GM21723 (cell line): ENCODE measurements around the gene SCGB1C1.
A peak's percentile ranks its signal among the peaks of the same experiment; 100 is the strongest.
"Not testable (repeated sequence)": the region's sequence is repeated elsewhere in the genome, so short reads cannot be mapped to it uniquely, and the experiment has no call there.

Experiments
- ATAC-seq: cut with Tn5 transposase; IDR thresholded peaks from one replicate; pipeline ENCODE4 v1.9.1; 2021; ENCODE audit warnings: mild to moderate bottlenecking, moderate library complexity; ENCODE audit not compliant: unreplicated experiment

SCGB1C1 gene

DNA sequence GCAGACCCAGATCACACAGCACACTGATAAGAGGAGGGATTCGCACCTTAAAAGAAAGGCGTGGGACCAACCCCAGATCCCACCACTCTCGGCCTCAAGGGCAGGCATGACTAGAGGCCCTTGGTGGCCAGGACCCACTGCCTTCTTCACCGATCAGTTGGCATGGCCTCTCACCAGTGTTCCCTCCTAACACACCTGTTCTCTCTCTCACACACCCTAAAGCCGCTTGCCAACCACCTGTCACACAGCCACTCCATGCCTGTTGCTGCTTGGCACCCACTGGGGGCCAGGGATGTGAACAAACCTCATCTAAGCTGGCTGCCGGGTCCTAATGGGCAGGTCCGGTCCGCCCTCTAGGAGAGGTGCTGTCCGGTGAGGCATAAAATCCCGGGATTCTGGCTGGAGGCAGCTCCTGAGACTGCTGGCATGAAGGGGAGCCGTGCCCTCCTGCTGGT lies at the start of gene SCGB1C1:
TSS of gene SCGB1C1 (plus strand) at position 405 of the 455 bp plus-strand sequence. CDS start at position 427, 22 bp downstream.
- ATAC-seq: not testable (repeated sequence)

DNA sequence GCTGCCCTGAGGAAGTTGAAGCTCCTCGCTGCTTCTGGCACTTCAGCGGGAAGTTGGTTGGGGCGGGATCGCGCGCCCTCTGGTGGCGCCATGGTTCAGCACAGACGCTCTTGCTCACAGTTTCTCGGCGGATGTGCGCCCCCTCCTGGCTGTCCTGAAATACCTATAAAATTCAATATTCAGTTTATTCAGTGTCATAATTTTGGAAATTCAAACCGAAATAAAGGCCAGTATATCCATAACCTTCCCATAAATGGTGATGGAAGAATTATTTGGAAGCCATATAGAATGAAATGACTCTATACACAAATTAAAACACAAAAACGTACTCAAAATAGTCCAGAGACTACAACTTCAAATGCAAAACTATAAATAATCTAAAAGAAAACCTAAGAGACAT lies 12.6 kb upstream of the SCGB1C1 start:
- not testable (repeated sequence) for ATAC-seq

DNA sequence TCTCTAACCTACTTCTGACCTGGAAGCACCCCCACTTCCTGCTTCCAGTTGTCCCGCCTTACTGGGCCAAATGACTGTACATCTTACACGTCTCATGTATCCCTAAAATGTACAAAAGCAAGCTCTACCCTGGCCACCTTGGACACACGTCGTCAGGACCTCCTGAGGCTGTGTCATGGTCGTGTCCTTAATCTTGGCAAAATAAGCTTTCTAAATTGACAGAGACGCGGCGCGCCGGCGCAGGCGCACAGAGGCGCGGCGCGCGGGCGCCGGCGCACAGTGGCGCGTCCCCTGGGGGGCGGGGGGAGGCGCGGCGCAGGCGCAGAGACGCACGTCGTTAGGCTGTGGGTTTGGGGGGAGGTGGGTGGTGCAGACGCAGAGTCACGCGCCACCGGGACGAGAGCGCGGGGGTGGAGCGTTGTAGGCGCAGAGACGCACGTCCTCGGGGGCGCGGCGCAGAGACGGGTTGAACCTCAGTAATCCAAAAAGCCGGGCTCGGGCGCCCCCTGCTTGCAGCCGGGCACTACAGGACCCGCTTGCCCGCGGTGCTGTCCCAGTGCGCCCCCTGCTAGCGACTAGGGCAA lies 3.6 kb upstream of the SCGB1C1 start:
- peak; percentile 8 for ATAC-seq

DNA sequence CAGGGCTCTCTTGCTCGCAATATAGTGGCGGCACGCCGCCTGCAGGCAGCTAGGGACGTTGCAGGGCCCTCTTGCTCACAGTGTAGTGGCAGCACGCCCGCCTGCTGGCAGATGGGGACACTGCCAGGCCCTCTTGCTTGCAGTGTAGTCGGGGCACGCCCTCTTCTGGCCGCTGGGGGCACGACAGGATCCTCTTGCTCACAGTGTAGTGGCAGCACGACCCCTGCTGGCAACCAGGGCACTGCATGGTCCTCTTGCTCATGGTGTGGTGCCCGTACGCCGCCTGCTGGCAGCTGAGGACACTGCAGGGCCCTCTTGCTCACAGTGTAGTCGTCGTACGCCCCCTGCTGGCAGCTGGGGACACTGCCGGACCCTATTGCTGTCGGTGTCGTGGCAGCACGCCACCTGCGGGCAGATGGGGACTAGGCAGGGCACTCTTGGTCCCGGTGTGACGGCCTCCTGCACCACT lies 3.0 kb upstream of the SCGB1C1 start:
- peak; percentile 65 for ATAC-seq

DNA sequence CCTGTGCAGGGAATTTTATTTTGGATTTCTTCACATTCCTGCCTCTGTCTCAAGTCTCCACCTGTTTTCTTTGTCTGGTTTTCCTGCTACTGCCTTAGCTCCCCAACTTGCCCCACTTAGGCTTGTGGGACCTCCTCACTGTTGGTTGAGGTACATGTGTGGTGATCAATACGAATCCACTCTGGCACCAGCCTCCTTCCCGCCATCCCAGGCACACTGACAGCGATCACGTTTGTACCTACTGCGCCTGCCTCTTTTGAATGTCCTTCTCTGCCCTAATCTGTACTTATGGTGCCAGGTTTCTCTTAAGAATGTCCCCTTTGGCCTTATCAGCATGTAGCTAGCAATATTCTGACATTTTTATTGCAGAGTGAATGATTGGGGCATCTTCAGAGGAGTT lies 2.3 kb upstream of the SCGB1C1 start:
- not testable (repeated sequence) for ATAC-seq

DNA sequence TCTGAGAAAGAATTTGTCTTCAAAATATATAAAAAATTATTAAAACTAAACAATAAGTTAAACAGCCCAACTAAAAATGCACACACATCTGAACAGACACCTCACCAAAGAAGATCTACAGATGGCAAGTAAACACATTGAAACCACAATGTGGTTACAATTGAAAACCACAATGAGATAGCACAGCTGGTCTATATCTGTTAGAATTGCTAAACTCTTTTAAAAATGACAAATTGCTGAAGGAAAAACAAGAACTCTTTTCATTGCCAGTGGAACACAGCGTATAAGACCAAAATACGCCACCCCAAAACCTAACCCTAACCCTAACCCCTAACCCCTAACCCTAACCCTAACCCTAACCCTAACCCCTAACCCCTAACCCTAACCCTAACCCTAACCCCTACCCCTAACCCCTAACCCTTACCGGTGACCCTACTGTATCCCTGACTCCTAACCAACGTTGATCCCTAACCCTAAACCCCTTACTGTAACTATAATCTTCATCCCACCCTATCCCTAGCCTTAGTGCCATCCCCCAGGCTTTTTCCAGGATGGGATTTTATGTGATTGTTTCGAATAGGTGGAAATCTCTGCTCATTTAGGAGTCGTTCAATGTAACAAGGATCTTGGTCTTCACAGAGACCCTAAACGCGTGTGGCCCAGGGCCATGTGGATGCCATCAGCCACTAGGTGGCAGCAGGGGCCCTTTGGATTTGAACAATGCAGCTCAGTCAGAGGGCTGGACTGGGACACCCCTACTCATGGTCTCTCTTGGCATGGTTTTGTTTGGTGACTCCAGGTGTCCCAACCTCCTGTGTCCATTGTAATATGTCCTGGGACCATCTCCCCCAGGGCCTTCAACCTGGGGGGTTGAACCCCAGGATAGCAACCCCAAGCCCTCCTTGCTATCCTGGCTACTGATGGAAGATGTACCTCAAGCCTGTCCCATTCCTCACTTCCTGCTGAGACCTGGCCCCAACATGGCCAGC lies 1.1 kb upstream of the SCGB1C1 start:
- not testable (repeated sequence) for ATAC-seq

DNA sequence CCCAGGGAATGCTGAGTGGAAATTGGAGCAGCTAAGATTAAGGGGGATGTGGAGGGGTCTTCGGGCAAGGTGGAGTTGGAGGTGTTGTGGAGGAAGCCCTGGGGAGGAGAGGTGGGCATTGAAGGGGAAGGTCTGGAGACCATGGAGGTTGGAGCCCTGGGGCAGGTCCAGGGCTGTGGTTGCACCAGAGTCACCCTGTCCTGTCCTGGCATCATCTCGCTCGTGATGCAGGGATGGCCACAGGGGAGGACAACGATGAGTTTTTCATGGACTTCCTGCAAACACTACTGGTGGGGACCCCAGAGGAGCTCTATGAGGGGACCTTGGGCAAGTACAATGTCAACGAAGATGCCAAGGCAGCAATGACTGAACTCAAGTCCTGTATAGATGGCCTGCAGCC lies 603 bp downstream of the SCGB1C1 start:
- ATAC-seq: not testable (repeated sequence)

DNA sequence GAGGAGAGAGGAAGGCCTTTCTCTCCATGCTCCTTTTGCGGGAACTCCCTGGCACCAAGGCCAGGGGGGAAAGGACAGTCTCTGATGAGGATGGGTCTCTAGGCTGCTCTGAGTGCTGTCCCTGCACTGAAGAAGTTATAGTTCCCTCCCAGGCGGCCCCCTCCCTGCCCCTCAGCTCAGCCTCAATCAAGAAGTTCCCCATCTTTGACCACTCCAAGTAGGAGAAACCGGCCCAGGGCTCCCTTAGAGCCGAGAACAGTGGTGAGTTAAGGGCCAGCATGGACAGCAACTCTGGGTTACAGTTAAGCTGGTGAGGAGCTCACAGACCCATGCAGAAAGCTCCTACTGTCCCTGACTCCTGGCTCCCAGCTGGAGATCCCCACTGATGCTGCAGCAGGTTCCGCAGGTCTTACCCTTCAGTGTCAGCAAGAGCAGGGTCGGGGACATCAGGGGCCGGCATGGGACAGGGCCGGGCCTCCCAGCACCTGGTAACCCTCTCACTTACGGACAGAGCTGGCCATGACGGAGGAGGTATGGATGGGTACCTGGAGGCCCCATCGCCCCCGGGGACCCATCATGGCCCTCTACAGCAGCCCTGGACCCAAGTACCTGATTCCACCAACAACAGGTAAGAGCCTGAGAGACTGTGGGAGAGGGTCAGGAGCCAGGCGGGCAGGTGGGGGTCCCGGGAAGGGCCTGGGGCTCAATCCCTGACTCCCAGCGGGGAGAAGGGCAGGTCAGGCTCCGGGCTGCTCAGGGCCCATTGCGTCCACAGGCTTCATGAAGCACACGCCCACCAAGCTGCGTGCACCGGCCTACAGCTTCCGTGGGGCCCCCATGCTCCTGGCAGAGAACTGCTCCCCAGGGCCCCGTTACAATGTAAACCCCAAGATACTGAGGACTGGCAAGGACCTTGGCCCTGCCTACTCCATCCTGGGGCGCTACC lies 4.2 kb downstream of the SCGB1C1 start:
- no peak for ATAC-seq

DNA sequence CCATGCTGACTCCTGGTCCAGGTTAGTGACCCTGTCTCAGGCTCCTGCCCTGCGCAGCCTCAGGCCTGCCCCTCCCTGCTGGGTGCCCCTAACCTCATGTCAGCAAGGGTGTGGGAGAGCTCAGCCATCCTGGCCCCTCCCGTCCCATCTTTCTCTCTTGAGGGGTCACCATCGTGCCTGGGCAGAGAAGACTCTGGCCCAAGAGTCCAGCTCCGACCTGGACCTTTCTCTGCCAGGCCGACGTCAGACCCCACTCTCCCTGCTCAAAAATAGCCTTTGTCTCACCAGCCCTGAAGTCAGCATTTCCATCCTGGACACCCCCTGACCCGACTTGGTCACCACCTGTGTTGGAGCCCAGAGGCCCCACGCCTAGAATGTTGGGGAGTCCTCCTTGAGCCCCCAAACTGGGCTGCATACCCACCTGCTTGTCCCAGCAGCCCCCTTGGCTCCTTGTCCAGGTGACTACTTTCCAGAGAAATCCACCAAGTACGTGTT lies 4.9 kb downstream of the SCGB1C1 start:
- no peak for ATAC-seq

DNA sequence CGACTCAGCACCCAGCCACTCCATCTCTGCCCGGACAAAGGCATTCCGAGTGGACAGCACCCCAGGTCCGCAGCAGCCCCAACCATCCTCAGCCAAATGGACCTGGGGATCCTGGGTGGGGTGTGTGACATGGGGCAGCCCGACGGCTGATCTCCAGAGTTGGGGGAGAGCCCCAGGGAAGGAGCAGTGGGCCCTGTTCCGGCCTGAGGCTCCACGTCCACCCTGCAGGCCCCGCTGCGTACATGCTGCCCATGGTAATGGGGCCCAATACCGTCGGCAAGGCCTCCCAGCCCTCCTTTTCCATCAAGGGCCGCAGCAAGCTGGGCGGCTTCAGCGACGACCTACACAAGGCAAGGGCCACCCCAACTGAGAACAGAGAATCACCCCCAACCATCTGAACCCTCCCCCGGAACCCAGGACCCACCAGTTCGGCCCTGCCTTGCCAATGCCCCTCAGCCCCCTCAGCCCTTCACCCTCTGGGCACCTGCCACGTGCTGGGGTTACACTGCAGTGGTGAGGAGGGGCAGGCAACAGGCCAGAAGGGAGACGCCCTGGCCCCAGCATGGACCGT lies 5.4 kb downstream of the SCGB1C1 start:
- ATAC-seq: no peak

DNA sequence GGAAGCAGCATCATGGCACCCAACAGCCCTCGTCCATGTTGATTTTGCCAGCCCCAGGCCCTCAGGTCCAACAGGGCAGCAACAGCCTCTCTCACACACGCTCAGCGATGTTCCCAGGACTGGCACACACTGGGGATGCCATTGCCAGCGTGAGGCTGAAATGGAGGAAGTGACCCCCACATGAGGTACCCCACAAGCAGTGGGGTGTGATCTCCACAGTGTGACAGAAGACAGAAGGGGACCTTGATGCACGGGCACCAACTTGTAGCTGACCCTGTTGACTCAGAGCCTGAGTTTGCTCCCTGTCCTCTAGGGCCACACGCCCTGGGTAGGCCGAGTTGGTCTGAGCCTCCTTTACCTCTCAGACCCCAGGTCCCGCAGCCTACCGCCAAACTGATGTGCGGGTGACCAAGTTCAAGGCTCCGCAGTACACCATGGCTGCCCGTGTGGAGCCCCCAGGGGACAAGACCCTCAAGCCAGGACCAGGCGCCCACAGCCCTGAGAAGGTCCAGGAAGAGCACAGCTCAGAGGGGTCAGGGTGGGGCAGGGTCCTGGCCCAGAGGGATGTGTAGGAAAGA lies 6.2 kb downstream of the SCGB1C1 start:
- no peak for ATAC-seq

DNA sequence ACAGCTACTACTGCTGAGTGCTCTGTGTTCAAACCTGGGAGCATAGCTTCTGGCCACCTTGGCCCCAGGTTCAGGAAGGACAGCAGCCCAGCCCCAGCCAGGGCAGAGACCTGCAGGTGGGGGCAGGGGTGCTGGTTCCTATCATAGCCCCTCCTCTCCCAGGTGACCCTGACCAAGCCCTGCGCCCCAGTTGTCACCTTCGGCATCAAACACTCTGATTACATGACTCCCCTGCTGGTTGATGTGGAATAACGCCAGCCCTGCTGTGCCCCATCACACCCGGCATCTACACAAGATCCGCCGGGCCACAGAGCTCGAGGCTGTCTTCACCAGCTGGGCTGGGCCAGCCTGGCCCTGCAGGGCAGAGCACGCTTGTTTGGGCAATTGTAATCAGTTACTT lies 6.9 kb downstream of the SCGB1C1 start:
- ATAC-seq: no peak

DNA sequence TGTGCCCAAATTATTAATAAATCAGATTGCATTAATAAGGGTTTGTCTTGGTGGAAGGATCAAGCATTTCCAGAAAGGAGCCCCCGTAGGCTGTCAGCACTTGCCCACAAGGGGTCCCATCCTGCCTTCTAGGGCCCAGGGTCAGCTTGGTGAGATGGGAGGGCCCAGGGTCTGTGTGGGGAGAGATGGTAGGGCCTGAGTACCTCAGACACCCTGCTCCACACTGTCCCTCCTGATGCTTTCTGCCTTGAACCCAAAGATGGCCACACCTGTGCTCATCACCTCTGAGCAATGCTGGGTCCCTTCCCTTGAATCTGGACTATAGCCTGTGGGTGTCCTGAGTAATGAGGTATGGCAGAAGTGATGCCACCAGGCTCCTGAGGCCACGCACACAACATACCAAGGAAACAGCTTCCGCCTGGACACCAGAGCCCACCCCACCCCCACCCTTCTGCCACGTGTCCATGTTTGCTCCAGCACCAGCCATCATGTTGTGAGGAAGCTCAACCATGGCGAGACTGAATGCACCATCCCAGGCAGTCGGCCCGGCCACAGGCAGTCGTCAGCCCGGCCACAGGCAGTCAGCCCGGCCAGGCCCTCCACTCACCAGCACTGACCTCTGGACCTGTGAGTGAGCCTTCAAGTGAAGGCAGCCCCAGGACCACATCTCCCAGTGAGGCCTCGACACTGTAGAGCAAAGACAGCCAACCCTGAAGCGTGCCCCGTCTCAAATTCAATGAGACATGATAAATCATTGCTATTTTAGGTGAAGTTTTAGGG lies 7.5 kb downstream of the SCGB1C1 start:
- ATAC-seq: no peak

DNA sequence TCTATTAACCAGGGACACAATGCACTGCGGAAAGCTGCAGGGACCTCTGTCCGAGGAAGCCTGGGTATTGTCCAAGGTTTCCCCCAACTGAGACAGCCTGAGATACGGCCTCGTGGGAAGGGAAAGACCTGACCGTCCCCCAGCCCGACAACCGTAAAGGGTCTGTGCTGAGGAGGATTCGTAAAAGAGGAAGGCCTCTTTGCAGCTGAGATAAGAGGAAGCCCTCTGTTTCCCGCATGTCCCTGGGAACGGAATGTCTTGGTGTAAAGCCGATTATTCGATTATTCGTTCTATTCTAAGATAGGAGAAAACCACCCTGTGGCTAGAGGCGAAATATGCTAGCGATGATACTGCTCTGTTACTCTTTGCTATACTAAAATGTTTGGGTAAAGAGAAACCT lies 9.1 kb downstream of the SCGB1C1 start:
- ATAC-seq: no peak

DNA sequence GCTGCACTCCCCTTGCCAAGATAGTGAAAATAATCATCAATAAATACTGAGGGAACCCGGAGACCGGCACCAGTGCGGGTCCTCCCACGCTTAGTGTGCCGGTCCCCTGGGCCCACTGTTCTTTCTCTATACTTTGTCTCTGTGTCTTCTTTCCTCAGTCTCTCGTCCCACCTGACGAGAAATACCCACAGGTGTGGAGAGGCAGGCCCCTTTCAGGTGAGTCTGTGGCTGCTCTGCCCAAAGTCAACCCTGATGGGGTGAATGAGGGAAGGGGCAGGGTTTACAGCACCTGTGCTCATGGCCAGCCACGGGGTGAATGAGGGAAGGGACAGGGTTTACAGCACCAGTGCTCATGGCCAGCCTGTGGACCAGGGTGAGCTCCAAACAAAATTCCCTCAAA lies 9.6 kb downstream of the SCGB1C1 start:
- ATAC-seq: no peak

DNA sequence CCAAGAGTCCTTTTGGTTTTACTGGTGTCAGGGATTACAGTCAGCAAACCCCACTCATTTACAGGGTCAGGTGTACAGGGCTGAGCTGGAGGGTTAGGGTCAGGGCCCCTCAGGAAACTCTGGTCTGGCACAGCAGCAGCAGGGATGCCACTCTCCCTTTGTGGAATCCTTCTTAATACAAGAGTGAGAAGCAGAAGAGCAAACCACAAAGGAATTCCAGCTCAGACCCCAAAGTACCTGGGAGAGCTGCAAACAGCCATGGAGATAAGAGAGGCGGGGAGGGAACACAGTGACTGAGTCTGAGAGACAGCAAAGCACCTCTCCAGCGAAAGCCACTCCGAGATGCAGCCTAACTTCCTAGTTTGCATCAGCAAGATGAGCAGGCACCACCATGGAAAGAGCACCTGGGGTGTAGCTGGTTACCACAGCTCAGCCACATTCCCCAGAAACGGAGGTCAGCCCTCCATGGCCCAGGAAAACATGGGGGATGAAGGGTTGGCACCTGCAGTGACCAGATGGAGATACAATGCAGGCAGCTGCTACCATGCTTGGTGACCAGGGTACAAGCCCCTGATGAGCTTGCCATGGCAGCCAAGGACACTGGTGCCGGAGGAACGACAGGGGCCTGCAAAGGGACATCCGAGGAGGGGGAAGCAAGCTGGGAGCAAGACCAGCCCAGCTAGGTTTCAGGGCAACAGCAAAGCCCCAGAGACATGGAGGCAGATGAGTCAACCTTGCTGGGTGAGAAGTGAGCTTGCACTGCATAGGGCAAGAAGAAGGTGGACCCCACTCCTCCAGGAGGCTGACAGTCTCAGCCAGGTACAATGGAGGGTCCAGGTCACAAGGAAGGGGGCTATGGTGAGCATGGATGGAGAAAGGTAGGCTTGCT lies 10.4 kb downstream of the SCGB1C1 start:
- no peak for ATAC-seq

DNA sequence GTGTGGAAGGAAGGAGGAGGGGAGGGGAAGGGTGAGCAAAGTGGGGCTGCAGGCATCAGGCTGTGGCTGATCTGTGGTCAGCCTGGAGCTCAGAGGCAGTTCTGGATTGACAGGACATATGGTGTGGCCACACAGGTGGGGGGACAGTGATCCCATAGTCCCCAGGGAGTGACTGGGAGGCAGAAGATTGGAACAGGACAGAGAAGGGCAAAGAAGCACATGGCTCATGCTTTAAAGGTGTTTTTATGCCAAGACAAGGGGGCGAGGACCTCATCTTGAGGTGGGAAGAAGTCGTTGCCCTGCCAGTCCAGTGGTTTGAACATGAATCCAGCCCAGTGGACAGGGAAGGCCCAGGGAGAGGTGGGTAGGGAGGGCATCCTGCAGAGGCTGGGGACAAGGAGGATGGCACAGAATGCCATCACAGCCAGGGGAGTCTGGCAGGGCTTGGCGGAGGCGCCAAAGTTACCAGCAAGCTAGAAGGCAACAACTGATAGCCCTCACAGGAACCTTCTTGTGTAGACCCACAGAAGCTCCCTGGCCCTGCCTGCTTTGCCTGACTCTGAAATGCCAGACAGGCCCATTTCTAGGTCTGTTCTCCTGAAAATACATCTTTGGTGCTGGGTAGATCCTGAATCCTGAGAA lies 11.2 kb downstream of the SCGB1C1 start:
- ATAC-seq: no peak
